Measurements from ENCODE around the gene PTX4. TPM values are rescaled to one million over a fixed set of nuclear protein-coding genes. Genes with fewer than 3 reads are reported as not detected.

The PTX4 gene, protein sequence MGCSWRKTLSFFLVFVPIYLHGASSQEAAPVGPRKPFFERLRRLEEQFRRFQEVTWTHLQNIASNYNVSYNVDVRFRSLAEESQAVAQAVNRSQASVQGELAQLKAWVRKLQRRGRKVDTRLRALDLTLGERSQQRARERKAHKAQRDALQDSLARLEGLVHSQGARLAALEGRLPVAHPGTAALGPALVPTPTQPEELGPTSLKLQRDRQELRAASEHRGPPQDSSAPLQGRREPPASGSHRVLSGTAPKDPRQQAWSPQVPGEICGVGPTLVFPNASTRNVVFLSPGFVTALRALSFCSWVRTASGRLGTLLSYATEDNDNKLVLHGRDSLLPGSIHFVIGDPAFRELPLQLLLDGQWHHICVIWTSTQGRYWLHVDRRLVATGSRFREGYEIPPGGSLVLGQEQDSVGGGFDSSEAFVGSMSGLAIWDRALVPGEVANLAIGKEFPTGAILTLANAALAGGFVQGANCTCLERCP
- not detected for total RNA-seq

DNA sequence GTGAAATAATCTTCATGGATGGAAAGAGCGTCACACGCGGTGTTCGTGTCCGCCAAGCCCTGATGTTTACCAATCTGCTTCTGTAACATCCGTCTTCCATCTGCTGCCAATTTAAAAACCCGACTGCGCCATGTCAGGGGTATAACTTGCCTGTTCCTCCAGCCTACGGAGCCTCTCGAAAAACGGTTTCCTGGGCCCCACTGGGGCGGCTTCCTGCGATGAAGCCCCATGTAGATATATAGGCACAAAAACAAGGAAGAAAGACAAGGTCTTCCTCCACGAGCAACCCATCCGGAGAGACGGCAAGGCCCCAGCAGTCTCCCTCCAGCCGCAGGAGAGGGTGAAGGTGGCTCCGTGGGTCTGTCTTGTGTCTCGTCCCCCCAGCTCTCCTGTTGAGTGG lies at the start of gene PTX4:
Gene PTX4, minus strand, starts transcription at position 326 of the 400 bp plus-strand sequence. Its CDS starts 35 bp downstream, at position 291.
- DNase-seq: no peak

DNA sequence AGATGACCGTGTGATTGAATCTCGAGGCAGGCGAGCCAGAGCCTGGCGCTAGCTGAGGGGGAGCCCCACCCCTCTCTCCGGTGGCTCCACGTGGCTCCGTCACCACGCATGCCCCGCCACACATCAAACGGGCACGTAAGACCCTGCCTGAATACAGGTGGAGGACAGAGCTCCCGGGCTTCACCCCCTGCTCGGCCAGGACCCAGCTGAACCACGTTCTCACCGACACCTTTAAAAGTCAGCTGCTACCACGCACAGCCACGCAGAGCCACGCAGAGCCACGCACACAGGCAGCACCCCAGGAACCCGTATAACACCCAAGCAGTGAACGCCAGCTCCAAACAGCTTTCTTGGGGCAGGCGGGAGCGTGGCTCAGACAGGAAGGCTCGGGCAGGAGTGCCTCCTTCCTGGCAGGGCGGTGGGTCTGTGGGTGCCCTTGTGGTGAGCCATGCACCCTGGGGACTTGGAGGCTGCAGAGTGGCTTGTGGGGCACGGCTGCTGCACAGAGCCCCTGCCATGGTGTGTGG lies 49.1 kb upstream of the PTX4 start:
- DNase-seq: no peak

DNA sequence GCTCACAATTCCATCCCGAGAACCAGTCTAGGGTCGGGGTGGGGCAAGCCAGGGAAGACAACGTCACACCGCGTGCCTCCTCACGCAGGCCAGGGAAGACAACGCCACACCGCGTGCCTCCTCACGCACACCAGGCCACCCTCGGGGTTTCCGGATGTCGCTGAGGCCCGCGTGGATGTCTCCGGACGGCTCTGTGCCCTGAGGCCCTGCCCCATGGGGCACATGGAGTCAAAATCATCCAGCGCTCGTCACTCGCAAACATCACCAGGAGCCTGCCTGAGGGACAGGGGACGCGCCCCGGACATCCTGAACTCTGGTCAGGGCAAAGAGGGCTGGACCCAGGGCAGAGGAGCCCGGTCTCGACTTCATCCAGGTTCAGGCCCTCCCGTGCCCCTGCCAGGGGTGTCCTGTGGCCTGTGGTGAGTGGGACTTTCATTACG lies 48.4 kb upstream of the PTX4 start:
- DNase-seq: no peak

DNA sequence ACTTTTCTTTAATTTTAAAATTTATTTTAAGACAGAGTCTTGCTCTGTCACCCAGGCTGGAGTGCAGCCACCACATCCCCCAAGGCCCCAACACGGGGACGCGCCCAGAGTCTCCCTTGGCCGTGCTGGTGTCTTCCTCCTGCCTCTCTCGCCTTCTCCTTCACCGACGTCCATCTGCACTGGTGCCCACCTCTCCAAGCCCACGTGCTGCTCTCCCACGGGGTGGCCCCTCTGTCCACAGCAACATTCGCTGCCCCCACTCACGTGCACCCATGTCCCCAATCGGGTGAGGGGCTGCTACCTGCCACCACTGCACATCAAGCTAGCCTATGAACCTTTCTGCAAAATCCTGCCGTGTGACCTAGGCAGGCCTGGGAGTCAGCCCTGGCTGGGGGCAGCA lies 47.9 kb upstream of the PTX4 start:
- DNase-seq: no peak

DNA sequence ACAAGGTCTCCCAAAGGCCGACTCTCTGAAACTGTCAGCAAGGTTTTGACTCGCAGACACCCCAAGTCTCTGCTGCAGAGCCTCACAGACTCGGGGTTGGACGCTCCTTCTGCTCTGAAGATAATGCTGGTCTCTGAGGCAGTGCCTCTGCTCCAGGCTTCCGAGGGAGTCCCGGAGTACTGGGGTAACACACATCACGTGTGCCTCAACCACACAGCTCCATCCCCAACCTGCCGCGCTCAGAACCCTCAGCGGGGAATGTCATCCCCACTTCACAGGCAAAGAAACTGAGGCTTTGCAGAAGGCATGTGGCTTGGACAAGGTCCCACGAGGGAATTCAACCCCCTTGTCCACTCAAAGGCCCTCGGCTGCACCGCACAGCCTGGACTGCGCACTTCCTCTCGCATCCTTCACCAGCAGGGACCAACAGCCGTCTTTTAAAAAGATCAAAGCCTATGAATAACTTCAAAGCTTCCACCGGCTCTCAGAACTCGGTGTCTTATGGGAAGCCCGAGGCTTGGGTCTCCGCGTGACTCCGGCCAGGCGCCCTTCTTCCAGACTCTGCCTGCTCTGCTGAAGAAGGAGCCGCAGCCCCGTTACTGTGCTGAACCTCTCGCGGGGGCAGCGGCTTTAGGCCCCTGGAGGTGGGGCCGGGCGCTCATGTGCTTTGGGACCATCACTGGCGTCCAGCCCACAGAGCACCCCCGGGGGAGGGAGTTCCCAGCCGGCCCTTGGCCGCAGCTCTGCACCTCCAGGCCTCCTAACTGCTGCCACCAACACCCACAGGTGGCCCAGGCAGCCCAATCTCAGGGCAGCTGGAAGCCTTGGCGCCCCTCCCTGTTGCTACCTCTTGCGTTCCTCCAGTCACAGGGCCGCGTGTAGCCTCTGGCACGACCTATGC lies 46.9 kb upstream of the PTX4 start:
- DNase-seq: no peak

DNA sequence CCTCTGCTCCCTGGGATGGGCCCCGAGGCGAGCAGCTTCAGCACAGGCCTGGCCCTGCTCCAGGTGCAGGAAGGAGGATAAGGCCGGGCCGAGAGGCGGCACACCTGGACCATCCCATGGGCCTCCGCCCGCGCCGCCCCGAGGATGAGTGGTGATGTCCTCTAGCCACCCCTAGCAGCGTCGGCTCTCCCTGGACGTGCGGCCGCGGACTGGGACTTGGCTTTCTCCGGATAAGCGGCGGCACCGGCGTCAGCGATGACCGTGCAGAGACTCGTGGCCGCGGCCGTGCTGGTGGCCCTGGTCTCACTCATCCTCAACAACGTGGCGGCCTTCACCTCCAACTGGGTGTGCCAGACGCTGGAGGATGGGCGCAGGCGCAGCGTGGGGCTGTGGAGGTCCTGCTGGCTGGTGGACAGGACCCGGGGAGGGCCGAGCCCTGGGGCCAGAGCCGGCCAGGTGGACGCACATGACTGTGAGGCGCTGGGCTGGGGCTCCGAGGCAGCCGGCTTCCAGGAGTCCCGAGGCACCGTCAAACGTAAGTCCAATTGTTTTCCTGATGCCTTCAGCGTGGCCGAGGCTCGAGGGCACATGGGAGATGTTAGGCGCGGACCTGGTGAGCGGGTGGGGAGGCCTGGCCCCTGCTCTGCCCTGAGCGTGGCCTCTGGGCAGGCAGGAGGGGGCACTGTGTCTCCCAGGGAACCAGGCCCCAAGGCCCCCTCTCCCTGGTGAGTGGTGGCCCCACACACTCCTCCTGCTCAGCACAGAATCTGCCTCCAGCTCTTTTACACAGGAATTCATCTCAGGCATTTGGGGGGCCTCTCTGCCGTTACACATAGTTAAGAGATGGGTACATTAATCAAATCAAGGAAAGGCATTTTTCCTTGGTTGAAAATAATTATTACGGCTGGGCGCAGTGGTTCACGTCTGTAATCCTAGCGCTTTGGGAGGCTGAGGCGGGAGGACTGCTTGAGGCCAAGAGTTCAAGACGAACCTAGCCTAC lies 45.6 kb upstream of the PTX4 start:
- DNase-seq: no peak

DNA sequence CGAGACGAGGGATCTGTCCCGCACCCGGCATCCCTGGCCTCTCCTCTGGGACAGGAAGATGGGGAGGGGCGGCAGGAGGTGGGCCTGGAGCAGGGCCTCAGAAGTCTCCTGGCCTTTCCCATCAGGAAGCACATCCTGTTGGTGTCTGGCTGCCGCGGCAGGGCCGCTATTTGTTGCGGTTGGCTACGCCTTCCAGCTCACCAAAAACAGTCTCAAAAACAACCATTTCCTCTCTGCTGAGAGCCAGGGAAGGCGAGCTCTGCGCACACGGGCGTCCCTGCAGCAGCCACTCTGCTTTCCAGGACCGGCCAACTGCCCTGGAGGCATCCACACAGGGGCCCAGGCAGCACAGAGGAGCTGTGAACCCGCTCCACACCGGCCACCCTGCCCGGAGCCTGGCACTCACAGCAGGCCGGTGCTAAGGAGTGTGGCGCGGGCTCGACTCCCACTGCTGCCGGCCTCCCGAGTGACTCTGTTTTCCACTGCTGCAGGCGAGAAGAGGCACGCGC lies 44.8 kb upstream of the PTX4 start, which contains the start of gene TMEM204:
Gene TMEM204, plus strand, starts transcription at position 224 of the 509 bp plus-strand sequence. CDS start 610 bp downstream, outside the sequence.
- no peak for DNase-seq

DNA sequence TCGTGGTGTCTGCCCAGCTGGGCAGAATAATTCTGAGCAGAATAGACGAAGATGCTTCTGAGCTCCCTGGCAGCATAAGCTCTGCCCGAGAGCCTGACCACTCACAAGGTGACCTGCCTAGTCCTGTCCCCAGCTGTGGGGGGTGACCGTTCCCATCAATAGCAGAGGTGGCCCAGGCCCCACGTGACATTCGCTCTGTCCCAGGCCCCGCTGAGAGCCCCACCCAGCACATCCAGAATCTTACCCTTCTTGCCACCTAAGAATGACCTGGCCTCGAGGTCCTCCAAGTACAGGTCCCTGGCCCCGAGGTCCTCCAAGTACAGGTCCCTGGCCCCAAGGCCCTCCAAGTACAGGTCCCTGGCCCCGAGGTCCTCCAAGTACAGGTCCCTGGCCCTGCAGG lies 44.0 kb upstream of the PTX4 start:
- no peak for DNase-seq

DNA sequence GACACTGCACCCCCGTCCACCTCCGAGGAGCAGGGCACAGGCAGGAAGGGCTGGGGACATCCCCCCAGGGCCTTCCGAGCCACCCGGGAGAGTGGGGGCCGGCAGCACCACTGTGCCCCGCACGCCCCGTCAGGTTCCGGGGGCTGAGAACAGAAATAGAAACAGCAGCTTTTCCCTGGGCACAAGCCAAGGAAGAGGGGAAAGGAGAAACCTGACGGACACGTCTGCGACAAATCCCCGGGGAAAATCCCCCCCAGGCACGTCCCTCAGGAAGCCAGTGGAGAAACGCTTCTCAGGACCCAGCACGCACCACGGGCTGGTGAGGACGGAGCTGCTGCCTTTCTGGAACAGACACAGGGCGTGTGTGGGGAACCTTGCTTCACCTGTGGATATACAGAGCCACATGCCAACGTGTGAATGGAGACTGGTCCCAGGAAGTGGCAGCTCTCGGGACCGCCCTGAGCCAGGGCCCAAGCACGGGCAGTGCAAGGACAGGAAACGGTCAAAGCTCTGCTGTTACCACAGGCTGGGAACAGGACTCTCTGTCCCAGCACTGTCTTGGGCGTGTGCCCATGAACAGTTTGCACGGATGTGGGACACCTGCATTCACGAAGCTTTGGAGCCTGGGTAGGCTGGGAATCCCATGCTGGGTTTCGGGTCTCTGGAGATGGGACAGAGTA lies 43.5 kb upstream of the PTX4 start:
- DNase-seq: no peak

DNA sequence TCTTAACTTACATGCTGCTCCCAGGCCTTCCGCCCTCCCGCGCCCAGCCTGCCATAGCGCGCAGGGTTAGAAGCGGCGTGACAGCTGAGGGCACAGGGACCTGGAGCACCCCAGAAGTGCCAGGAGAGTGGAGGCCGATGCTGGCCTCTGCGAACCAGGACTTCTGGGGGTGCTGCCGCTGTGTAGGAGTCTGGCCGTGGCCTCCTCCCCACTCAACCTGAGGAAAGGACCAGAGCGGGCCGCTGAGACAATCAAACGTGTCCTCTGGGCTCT lies 42.8 kb upstream of the PTX4 start:
- DNase-seq: no peak

DNA sequence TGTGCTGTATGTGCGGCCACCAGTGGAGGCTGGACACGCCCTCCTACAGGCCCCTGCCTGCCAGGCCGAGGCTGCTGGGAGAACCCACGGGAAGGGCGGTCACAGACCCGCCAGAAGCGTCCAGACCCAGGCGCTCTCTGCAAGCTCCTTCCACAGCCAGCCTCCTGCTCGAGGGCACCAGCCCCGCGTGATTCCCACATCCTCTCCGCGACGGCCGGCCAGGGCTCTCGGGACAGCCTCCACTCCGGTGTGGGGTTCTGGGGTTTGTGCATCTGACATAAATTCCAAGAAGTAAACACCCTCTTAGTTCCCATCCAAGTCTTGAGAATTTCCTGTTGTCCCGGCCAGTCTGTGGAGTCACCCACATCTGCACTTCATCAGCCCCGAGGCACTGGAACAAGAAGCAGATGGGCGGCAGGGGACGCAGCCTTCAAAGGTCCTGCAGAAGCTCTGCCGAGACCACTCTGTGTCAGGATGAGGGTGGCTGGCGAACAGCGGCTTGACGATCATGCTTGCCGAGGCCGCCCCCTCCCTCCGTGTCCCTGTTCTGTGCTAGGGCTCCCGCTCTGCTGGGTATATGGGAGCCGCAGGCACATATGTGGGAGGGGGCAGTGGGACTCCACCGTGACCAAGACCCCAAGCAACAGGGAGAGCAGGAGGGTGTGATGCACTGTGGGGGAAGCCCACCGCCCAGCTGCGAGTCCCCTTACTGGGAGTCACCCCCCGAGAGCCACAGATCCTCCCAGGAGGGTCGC lies 42.3 kb upstream of the PTX4 start:
- no peak for DNase-seq

DNA sequence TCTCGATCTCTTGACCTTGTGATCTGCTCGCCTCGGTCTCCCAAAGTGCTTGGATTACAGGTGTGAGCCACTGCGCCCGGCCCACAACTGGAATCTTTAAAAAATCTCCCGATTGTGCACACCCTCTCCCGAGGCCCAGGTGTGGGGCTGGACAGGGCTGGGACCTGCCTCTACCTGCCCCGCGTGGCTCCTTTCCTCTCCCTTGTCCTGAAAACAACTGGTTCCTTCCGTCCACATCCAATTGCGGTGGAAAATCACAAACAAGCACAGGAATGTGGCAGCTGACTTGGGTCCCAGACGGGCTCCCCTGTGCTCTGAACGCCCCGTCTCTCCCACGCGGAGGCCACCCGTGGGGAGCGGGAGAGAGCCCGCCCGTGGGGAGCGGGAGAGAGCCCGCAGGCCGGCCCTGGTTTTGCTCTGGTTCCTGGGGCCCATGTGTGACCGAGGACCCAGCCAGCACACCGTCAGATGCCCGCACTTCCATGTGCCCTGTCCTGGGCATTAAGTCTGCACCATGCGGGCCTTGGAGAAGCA lies 41.7 kb upstream of the PTX4 start:
- no peak for DNase-seq

DNA sequence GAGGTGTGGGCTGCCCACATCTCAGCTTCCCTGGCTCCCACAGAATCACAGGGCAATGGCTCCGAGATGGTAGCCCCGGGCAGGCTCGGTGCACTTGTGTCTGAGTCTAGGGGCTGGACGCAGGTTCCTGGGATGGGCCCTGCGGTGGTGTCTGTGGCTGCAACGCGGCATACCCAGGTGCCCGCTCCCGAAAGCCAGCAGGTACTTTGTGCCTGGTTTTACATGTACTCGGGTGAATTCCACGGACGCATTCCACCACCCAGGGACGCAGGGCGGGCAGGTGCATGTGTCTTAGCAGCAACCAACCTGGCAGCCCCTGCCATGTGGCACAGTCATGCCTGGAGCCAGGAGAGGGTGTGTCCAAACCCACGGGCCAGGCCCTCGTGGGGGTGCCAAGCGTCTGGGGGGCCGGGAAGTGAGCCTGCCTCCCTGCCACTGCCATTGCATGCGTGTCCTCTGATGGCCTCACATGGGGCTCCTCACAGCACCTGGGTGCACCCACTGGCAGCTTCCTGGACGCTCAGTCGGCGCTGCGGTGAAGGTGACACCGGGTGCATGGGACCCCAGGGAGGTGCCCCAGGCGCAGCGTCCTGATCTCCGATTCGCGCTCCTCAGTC lies 40.3 kb upstream of the PTX4 start:
- DNase-seq: no peak

DNA sequence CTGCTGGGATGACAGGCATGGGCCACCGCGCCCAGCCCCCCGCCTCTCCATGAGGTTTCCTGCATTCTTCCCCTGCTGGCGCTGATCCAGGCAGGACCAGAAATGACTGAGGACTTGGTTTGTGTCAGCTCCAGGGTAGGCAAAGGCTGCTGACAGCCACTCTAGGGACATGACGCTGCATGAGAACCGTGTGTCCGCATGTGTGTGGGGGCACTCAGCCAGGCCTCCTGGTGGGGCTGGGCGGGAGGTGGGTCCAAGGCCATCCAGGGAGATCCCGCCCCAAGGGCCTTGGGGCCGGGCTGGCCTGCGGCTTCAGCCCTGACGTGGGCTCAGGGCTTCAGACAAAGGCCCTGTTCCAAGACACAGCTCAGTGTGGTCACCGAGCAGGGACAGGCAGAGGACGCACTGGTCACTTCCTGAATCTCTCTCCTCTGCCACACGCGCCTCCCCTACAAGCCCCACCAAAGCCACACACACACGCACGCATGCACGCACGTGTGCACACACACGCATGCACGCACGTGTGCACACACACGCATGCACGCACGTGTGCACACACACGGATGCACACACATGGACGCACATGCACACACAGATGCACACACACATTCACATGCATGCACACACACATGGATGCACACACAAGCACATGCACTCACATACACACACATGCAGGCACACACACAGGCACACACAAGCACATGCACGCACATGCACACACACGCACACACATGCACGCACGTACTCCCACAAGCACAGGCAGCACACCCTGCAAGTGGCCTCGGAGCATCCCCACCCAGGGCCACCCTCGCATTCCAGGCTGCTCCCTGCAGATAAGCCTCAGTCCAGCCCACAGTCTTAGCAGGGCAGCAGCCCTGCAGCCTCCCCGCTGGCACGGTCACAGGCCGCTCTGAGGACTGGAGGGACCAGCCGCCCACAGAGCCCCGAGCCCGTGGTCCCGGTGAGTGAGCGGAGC lies 39.4 kb upstream of the PTX4 start:
- DNase-seq: no peak

DNA sequence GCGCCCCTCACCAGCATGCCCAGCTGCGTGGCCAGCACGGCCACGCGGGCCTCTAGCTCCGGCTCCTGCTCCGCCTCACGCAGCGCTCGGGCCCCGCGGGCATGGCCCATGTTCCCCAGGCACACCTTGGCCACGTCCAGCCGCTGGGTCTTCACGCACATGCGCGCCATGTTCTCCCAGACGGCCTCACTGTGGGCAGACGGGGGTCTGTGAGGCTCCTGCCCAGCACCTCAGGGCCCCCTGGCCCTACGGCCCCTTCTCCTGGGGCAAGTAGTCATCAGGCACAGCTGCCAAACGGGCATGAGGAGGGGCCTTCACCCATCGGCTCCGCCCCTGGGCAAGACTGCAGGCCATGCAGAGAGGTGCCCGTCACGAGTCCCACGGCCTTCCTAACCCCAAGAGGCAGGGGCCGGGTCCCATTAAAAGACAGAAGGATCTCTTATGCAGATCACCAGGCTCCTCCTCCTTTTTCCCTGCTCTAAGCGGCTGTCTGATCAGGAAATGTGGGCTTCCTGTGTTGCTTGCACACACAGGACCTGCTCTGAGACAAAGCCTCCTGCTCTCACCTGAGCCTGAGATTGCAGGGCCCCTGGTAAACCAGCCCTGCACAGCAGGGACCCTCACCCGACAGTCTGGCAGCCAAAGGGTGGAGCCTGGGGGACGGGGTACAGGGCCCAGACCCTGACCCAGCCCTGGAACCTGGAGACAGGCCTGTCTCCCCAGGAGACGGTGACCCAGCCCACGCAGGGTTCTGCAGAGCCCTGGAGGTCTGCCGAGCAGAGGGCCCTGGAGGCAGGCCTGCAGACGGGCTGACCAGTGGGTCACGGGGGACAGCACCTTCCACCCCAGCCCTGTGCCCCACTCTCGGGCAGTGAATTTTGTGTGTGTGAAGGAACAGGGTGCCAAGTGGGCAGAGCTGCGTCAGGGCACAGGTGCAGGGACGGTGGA lies 38.1 kb upstream of the PTX4 start:
- no peak for DNase-seq

DNA sequence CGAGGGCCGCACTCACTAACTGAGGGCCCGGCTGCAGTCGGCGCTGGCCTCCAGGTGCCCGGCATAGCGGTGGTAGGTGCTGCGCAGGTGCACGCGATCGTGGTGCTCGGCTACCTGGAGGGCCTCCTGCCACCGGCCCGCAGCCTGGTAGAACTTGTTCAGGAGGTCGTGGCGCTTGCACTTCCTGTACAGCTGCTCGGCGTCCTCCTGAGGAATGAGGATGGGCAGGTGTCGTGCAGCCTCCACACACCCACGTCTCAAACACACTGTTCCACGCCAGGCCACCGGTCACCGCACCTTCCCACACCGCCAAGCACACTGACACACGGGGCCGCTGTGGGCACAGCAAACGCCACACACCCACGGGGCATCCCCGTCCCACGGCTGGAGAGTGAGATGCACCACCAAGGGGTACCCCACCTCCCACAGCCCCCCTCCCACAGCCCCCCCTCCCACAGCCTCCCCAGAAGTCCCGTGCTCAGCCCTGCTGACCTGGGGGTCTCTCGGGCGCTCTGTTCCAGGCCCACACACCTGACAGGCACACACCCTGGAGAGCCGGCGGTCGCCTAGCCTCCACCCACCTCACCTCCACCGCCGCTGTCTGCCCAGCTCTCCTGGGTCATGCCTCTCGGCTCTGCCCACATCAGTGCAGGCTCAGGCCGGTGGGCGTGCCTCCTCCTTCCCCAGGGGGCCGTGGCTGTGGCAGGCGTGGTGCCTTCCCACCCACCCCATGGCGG lies 37.3 kb upstream of the PTX4 start:
- DNase-seq: no peak
